DMS 273 (cell line): ENCODE measurements around the gene SERGEF.

Experiments
- DNase-seq: peaks from one replicate; lab custom pipeline; 2025; ENCODE audit not compliant: unreplicated experiment; lab: John Stamatoyannopoulos, UW

Gene SERGEF

GRCh38 chr11:17792161-17792560 is 220.7 kb downstream of the SERGEF start:
- no peak for DNase-seq

GRCh38 chr11:17791144-17791543 is 221.7 kb downstream of the SERGEF start:
- no peak for DNase-seq

- no peak for DNase-seq
These were observed 222.4 kb downstream of the SERGEF start for GRCh38 chr11:17790453-17790852.

GRCh38 chr11:17788084-17788483 is 224.8 kb downstream of the SERGEF start:
- no peak for DNase-seq

GRCh38 chr11:17786824-17787525 is 225.9 kb downstream of the SERGEF start:
- no peak for DNase-seq

- DNase-seq, result no peak
These were observed 229.0 kb downstream of the SERGEF start for GRCh38 chr11:17783878-17784277.

GRCh38 chr11:17782603-17783337 is 230.1 kb downstream of the SERGEF start:
- no peak for DNase-seq

GRCh38 chr11:17782145-17782544 is 230.7 kb downstream of the SERGEF start:
- no peak for DNase-seq

- DNase-seq, result no peak
These were observed 231.2 kb downstream of the SERGEF start for GRCh38 chr11:17781626-17782025.

GRCh38 chr11:17781221-17781620 is 231.6 kb downstream of the SERGEF start:
- no peak for DNase-seq

GRCh38 chr11:17780668-17781067 is 232.2 kb downstream of the SERGEF start:
- no peak for DNase-seq

GRCh38 chr11:17779861-17780594 is 232.8 kb downstream of the SERGEF start:
- no peak for DNase-seq

- DNase-seq, result no peak
These were observed 233.6 kb downstream of the SERGEF start for GRCh38 chr11:17778956-17779860.

GRCh38 chr11:17778352-17778751 is 234.5 kb downstream of the SERGEF start:
- no peak for DNase-seq

GRCh38 chr11:17777738-17778091 is 235.1 kb downstream of the SERGEF start:
- DNase-seq, result no peak

GRCh38 chr11:17777086-17777737 is 235.6 kb downstream of the SERGEF start:
- no peak for DNase-seq

- DNase-seq, result no peak
These were observed 236.5 kb downstream of the SERGEF start for GRCh38 chr11:17776212-17776875.

GRCh38 chr11:17775507-17776211 is 237.2 kb downstream of the SERGEF start:
- DNase-seq, result no peak

GRCh38 chr11:17775035-17775348 is 237.9 kb downstream of the SERGEF start:
- no peak for DNase-seq
